NK-92 (cell line): ENCODE data around the gene POU6F2.
"Not testable (repeated sequence)": the region's sequence is repeated elsewhere in the genome, so short reads cannot be mapped to it uniquely, and the experiment has no call there.

Experiments
- DNase-seq: peaks from one replicate; lab custom pipeline; 2025; ENCODE audit not compliant: unreplicated experiment; lab: John Stamatoyannopoulos, UW

POU6F2 gene

DNA sequence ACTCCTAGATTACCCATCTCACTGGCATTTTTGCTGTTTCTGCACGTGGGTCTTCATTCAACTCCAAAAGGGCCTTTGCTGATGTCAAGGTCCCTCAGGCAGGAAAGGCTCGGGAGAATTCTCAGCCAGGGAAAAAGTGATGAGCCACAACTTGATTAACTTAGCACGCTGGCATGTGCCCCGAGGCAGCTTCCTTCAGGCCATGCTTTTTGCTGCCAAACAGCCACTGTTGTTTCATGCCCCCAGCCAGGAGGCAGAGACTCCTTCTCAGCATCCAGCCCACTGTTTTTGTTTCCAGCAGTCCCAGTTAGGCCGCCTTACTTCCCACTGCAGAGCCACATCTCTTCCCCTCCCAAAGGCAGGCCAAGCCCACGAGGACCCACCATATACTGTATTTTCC, 322.0 kb downstream of the POU6F2 start:
- no peak for DNase-seq

DNA sequence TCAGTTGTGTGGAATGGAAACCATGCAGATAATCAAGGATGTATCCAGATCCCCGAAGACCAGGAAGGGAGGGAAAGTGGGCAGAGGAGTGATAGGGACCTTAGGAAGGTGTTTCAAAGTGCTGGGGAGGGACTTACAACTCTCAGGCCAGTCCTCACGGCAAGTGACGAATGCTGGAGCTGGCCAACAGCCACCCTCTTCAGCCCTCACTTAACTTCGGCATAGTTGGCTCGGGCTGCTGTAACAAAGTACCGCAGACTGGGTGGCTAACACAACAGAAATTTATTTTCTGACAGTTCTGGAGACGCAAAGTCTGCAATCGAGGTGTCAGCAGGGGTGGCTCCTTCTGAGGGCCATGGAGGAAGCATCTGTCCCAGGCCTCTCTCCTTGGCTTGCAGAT, 322.6 kb downstream of the POU6F2 start:
- no peak for DNase-seq

DNA sequence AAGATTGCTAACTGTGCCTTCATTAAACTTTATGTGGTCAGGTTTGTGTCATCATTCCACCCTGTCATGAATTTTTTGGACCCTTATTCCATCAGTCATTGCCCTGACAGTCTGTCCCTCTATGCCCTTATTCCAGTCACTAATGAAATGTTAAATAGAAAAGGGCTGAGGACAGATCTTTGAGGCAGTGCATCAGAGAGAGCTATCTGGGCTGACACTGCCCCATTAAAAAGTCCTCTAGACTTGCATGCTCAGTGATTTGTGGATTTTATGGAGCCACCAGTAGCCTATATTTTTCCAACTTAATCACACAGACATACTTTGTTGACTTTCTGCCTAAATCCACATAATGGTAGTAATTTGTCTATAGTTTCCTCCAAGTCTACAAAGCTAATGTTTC, 323.8 kb downstream of the POU6F2 start:
- no peak for DNase-seq

DNA sequence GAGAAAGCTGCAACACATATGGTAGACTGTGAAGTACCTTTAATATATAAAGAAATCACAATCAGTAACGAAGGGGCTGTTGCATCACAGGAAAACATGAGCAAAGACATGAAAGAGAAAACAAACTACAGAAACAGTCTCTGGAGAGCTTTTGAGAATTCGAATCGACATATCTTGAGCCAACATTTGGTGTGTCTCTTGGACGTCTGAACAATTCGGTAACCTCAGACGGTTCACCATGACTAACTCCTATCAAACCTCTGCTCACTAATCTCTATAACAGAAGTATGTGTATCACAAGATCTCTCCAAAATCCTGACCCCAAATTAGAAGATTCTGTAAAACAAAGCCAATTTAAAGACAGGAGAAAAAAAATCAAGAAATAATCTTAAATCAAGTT, 326.5 kb downstream of the POU6F2 start:
- no peak for DNase-seq

DNA sequence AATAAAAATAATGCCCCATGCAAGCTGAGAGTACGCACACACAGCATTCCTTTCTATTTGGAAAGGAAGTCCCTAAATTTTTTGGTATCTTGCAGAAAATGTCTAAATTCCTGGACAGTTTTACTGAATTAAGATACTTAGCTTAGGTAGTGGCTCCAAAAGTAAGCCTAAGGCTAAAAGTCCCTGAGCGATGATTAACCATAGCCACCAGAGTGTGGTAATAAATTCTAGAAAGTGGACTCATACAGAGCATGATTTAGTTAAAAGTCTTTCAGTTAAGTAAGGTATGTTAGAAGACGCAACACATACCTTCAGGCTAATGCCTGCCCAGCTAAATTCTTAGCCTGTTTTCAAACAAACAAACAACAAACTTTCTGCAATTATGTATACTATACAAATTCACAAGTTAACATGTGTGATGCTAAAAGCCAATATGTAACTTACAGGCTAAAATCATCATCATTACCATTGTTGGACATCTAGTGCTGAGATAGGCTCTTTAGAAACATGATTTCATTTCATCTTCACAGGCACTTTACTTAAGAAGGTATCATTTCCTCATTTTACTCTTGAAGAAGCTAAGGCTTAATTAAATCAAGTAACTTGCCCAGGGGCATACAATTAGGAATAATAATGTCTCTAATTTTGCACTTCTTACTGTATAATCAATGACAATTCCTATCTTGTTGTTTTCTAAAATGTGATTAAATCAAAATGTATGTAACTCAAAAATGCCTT, 327.1 kb downstream of the POU6F2 start:
- DNase-seq: no peak

DNA sequence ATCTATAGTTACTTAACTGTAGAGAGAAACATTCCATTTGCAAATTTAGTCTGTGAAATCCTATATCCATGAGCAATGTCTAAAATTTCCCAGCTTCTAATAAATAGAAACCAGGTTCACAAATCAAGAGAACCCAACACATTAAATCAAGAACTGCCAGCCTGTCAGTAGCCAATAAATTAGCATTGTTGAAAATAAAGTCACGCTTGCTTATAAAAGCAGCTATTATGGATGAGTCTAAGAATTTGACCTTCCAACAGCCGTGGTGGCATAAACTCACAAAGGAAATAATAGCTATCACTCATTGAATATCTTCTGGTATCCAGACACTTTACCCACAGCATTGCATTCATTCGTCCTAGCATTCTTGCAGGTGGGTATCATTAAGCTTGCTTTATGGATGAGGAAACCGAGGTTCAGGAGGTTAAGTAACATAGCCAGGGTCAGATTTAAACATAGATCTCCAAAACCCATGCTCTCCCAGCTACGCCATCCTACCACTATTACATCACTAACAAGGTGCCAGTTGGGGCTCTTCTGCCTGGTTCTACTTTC, 328.4 kb downstream of the POU6F2 start:
- no peak for DNase-seq

DNA sequence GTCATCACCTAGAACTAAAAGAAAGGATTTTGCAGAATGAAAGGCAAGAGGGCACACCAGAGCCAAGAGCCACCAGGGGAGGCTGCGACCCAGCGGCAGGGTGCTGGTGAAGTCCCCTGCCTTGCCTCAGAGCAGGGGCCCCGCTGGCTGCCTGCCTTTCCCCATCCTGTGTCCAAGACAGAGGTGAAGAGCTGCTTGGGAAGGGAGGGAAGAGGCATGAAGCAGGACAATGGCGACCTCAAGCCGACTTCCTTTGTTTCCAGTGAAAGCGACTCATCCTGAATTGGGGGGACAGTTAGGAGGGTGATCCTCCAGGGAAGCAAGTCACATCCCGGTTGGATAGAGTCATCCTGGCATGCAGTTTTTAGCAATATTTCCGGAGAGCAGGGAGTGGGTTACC, 333.0 kb downstream of the POU6F2 start:
- no peak for DNase-seq

DNA sequence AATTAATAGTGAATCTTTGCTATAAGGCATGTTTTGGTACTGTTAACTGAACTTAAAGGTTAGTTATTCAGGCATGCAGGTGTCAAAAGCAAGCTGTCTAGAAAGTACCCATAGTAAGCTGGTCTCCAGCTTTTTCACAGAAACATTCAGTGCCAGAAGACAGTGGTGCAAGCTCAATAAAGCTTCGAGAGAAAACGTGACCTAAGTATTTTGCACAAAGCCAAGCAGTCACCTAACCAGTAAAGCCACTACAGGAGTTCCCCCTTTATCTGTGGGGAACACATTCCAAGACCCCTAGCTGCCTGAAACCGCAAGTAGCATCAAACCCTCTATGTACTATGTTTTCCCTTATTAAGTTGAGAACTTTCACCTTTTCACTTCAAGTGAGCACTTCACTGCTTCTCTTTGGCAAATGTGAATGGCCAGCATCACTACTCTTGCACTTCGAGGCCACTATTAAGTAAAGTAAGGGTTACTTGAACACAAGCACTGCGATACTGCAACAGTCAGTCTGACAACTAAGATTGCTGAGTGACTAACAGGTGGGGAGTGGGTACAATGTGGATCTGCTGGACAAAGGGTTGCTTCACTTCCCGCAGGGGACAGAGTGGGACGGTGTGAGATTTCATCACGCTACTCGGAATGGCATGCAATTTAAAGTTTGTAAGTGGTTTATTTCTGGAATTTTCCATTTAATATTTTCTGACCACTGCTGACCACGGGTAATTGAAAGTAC, 334.7 kb downstream of the POU6F2 start:
- DNase-seq: no peak

DNA sequence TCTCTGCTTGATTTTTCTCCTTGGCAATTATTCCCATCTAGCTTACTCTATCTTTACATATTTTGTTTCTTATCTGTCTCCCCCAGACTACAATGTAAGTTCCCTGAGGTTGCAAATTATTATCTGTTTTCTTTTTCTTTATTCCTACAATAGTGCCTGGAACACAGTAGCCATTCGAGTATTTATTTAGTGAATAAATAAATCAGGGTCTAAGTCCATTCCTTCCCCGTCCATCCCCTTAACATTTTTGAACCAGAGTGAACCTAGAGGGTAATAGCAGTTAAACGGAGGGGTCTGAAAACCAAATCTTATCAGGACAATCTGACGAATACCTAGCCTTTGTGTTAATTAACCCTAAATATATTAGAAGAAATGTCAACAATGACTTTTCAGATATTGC, 335.7 kb downstream of the POU6F2 start:
- DNase-seq: no peak

DNA sequence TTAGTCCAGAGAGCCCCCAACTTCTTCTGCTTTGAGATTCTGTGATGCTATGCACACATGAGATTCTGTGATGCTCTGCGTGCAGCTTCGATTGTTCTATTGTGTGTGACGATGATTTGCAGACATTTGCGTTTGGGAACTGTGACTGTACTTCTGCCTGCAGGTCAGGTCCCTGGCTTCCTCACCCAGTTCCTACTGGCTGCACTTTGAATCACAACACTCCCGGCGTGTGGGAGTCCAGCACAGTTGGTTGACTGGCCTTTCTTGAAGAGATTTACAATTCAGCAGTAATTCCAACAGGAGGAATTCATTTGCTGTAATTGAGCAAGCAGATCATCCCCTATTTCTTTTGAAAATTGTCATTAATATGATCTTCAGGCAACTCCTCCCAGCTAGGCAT, 336.3 kb downstream of the POU6F2 start:
- DNase-seq: no peak

DNA sequence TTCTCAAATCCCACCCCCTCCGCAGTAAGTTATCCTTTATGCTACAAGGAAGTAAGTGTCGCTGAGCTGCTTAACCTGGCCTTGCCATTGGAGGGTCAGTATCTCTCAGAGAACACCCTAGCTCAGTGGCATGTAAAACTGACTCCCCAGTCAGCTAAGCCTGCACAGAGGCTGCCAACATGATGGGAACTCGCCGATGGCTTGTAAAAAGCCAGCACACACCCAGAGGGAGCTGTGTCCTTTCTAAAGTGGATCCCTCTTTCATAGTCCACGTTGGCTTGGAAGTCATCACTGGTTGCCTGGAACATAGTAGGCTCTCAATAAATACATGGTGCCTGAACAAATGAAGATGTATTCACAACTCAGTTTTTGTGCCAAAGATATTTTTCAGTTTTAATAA, 339.4 kb downstream of the POU6F2 start:
- no peak for DNase-seq

DNA sequence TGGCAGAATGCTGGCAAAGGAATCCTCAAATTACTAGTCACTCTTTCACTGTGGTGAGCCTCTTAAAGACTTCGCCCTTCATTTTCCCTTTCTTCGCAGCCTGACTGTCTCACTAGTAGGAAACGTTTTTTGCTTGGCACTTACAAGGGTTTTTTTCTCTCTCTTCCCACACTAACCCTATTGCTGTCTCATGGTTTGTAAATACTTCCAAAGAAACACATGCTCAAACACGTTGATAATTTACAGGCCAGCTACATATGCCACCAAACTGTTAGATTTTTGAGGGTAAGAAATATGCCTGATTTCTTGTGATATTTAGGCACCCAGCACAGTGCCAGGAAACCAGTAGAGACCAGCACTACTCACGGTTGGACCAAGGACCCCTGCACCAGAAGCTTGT, 340.2 kb downstream of the POU6F2 start:
- no peak for DNase-seq

DNA sequence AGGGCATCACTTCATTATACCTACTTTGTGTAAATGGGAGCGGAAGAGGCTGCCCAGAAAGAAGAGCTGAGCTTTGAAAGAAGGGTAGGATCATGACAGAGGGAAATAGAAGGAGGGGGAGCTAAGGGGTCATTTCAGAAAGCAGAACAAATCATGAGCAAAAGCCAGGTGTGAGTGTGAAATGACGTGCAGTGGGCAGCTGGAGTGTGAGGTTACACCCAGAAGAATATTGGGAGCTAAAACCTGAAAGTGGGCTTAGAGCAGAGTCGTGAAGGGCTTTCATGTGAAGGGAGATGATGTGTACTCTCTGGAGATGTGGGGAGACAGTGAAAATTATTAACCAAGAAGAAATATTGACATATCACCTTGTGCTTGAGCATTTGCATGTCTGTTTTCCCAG, 343.5 kb downstream of the POU6F2 start:
- DNase-seq: no peak

DNA sequence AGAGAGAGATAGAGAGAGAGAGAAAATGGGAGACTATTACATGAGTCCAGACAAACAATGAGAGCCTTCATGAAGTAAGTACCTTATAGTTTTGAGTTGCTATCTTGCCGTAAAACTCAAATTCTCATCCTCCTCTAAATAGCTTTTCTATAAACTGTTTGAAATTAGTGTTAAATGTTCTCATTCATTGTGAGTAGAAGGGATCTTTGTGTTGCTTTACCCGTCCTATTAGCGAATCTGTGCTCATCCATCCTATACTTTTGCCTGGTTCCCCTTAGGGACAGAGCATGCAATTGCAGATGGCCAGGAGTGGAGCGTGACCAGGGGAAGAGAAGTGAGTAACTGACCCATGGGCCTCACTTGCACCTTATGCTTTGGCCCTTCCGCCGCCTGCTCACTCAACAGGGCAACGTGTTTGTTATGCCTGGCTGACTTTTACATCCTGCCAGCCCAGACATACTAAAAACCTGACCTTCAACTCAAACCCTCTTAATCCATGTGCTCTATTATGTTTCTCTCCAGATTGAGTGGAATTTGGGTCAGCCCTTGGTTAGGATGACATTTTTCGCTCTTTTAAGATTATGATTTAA, 344.3 kb downstream of the POU6F2 start:
- no peak for DNase-seq

DNA sequence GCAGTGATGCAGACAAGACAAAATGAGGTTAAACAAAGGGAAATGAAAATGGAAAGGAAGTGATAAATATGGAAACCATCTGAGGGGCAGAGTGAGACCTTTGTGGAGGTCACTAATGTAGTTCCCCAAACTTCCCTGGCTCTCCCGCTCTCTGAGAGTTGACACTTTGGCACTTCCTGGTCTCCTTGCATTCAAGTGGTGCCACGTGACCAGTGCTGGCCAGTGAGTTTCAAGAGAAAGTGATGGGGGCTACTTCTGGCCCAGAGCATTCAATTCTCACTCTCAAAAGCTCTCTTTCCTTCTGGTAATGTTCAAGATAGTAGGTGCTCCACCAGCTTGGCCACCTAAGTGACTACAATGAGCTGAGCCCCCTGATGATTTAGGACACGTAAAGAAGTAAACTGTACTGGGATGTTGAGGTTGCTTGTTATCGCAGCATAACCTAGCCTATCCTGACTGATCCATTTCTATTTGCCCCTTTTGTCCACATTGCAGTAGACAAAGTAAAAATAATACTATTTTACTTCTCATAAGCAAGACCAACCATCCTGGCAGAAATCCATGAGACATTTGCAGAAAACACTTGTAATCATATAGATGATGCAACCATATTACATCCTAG, 346.5 kb downstream of the POU6F2 start:
- DNase-seq: no peak

DNA sequence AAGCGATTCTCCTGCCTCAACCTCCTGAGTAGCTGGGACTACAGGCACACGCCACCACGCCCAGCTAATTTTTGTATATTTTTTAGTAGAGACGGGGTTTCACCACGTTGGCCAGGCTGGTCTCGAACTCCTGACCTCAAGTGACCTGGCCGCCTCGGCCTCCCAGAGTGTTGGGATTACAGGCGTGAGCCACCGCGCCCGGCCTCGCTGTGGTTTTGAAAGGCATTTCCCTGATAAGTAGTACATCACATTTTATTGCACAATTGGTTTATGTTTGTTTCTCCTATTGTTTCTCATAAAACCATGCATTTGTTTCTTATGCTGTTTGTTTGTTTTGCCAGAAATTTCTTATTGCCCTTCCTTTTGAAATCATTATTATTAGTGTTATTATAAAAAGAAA, 353.9 kb downstream of the POU6F2 start:
- not testable (repeated sequence) for DNase-seq

DNA sequence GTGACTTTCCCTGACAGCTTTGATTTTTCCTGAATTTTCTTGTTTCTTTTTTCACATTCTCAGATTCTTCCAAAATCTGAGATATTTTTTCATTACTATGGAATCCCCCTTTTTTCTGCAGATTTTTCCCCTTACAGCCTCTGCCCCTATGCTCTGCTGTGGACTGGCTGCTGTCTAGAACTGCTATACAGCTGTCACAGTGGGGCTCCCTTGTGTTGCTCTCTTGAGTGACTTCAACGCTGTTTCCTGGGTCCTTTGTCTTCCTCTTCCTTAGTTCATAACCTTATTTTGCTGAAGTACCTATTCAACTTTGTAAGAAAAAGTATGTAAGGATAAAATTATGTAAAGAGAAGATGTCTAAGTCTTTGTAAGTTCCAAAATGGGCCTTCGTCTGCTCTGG, 354.4 kb downstream of the POU6F2 start:
- DNase-seq: no peak

DNA sequence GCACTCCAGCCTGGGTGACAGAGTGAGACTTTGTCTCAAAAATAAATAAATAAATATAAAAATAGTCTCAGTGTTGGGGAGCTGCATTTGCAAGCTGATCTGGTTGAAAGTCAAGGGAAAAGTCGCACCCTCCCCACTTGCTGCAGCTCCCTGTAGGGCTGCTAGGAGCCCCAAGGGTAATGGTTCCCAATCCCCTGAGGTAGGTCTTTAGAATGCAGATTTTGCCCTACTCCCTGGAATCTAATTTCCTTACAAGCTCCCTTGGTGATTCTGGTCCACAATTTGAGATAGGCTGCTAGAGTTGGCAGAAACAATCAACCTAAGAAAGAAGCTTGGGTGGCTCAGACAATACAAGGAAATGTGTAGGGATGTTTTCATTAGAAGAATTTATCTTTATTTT, 356.0 kb downstream of the POU6F2 start:
- no peak for DNase-seq

DNA sequence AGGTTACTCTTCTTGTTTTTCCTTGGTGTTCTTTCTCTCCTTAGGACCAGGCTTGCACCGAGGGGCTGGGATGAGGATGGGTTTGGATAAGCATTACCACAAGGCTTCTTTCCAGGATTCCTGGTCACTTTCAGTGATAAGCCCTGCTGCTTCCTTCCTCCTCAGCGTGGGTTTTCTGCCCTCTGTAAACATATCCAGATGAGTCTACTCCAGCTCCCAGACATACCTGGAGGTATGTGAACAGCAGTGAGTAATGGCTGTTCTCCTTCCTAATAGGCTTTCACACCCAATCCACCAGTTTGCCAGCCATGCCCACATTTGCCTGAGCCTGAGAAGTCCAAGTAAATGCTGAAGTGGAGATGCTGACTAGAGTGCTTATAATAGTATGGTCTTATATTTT, 358.7 kb downstream of the POU6F2 start:
- DNase-seq: no peak

DNA sequence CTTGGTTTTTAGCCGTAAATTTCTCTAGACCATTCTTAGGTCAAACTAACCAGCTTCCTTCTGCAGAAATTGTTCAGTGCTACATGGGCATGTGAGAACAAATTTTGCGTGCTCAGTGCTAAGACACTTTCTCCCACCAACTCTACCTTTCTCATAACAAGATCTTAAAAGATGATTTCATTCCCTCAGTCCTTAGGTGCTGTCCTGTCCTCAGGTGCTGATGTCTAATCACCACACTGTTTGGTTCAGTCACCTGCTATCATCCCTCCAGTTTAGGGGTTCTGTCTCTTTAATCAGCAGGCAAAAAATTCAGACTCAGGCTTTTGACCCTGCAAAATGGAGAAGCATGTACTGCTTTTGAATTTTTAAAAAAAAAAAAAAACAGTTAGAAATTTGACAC, 361.0 kb downstream of the POU6F2 start:
- DNase-seq: no peak

DNA sequence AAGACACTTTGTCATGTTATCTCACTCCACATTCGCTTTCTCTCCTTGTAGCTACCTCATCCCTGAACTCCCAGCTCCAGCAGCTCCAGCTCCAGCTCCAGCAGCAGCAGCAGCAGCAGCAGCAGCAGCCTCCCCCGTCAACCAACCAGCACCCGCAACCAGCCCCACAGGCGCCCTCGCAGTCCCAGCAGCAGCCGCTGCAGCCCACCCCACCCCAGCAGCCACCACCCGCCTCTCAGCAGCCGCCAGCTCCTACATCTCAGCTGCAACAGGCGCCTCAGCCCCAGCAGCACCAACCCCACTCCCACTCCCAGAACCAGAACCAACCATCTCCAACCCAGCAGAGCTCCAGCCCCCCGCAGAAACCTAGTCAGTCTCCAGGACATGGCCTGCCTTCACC, 361.9 kb downstream of the POU6F2 start:
- no peak for DNase-seq

DNA sequence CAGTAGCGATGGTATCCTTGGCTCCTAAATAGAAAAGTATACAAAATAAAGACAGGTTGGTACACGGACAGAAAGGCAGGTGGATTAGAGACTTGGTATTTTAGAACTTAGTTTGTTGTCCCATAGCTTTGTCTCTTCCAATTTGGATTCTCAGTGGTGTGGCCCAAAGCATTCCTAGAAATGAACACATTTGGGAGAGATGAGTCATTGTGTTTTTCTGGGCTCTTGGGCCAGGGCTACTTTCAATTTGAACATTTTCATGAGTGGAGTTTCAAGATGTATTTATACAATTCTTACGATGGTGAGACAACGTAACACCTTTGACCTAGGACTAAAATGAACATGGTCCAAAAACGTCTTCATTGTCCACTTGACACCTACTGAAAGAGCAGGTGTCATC, 363.4 kb downstream of the POU6F2 start:
- DNase-seq: no peak
